ENCODE results near the gene TMEM232.
A peak's percentile ranks its signal among the peaks of the same experiment; 100 is the strongest.

The TMEM232 gene

GRCh38 chr5:110727025-110727314 is 499 bp upstream of the TMEM232 start:
- Mint-ChIP-seq H3K4me3 (peak overlapping the region; percentile 83 to 91 (median 90)), H3K27ac (peak overlapping the region; percentile 8 to 18 (median 14)), H3K27me3 (ENCODE audit: low read depth) (no peaks in the 10 kb centered on the region), H3K36me3 (ENCODE audit: low read depth) (peaks cover 3% of the 10 kb centered on the region), H3K9me3 (no peaks in the 10 kb centered on the region), H3K4me1 (no peaks in the 10 kb centered on the region)
- peak; percentile 14 to 18 (median 18) for TF ChIP-seq CTCF (IDR thresholded peaks at IDR 0.05; ENCODE audit: unreplicated experiment in 3 of 3)

DNA sequence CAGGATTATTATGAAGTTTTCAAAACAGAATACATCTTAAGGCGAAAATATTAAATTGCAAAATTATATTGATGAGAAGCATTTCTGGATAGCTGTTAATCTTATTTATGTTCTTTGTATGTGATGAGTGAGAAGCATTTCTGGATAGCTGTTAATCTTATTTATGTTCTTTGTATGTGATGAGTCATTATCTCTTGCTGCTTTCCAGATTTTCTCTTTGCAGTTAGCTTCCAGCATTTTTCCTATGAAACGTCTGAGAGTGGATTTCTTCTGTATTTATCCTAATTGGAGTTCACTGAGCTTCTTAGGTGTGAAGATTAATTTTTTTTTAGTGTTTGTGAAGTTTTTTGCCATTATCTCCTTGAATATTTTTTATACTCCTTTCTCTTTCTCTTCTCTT is 8.2 kb downstream of the TMEM232 start:
- Mint-ChIP-seq H3K4me3 (no peak overlapping the region), H3K9me3 (no peaks in the 10 kb centered on the region), H3K36me3 (ENCODE audit: low read depth) (no peaks in the 10 kb centered on the region), H3K27ac (no peak overlapping the region), H3K27me3 (ENCODE audit: low read depth) (no peaks in the 10 kb centered on the region), H3K4me1 (no peaks in the 10 kb centered on the region)
- no peak for TF ChIP-seq CTCF (IDR thresholded peaks at IDR 0.05; ENCODE audit: unreplicated experiment in 3 of 3)

DNA sequence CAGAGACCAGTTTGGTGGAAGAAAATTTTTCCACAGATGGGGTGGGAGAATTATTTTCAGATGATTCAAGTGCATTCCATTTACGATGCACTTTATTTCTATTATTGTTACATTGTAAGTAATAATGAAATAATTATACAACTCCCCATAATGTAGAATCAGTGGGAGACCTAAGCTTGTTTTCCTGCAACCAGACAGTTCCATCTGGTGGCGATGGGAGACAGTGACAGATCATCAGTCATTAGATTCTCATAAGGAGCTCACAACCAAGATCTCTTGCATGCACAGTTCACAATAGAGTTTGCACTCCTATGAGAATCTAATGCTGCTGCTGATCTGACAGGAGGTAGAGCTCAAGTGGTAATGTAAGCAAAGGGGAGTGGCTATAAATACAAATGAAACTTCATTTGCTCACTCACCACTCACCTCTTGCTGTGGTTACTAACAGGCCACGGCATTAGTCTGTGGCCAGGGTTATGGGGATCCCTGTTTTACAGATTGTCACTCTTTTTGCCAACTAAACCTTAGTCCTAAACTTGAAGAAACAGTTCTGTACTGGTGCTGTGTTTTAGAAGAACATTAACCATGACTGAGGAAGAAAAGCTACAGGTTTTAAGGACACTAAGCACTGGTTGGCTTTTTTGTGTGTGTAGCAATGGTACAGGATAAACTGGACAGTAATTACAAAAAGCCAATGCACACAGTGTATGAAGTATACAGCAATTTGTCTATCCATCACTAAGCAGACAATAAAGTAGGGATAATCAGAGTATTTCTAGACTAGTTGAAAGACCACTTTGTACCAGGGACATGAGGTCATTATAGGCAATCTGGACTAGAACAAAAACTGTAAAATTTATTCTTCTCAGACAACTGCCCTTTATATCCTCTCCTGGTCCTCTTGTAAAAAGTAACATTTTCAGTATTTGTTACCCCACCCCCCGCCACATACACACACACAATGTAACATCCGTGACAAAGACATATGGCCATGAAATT is 9.9 kb downstream of the TMEM232 start:
- Mint-ChIP-seq H3K4me1 (no peaks in the 10 kb centered on the region), H3K4me3 (no peak overlapping the region), H3K27me3 (ENCODE audit: low read depth) (no peaks in the 10 kb centered on the region), H3K9me3 (no peaks in the 10 kb centered on the region), H3K36me3 (ENCODE audit: low read depth) (no peaks in the 10 kb centered on the region), H3K27ac (no peak overlapping the region)
- no peak for TF ChIP-seq CTCF (IDR thresholded peaks at IDR 0.05; ENCODE audit: unreplicated experiment in 3 of 3)

GRCh38 chr5:110707260-110707844 is 19.1 kb downstream of the TMEM232 start:
- no peak overlapping the region for H3K27ac Mint-ChIP-seq
- no peaks in the 10 kb centered on the region for H3K36me3 Mint-ChIP-seq (ENCODE audit: low read depth)
- H3K4me3 Mint-ChIP-seq, result no peak overlapping the region
- no peaks in the 10 kb centered on the region for H3K4me1 Mint-ChIP-seq
- no peaks in the 10 kb centered on the region for H3K27me3 Mint-ChIP-seq (ENCODE audit: low read depth)
- H3K9me3 Mint-ChIP-seq, result no peaks in the 10 kb centered on the region
- TF ChIP-seq CTCF (IDR thresholded peaks at IDR 0.05; ENCODE audit: unreplicated experiment in 3 of 3), result no peak

DNA sequence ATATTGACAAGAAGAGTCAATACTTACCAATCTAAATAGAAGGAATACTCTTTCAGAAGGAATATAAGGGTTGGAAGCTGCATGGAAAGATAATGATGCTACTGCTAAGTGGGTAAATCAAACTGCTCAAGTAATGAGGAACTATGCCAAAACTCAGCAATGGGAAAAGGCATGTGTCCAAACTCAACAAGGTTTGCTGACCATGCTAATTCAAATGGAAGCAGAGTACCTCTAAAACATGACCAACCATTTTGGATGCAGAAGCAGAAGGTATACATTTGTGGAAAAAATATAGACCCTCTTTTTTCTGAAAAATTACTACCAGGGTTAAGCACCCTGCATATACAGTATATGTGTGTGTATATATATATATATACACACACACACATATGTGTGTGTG is 21.1 kb downstream of the TMEM232 start:
- no peak for TF ChIP-seq CTCF (IDR thresholded peaks at IDR 0.05; ENCODE audit: unreplicated experiment in 3 of 3)
- H3K27ac Mint-ChIP-seq, result no peak overlapping the region
- H3K4me3 Mint-ChIP-seq, result no peak overlapping the region
- no peaks in the 10 kb centered on the region for H3K9me3 Mint-ChIP-seq
- no peaks in the 10 kb centered on the region for H3K27me3 Mint-ChIP-seq (ENCODE audit: low read depth)
- H3K4me1 Mint-ChIP-seq, result no peaks in the 10 kb centered on the region
- H3K36me3 Mint-ChIP-seq (ENCODE audit: low read depth), result no peaks in the 10 kb centered on the region

Measured in nephron (organoid).